NCI-H1694 treated with DMSO at 0.1 percent for 48 hours (cell line): ENCODE results near the gene MEOX2.

ENCODE experiments used
- DNase-seq: peaks from one replicate; lab custom pipeline; 2025; lab: John Stamatoyannopoulos, UW

The MEOX2 gene

GRCh38 chr7:15686295-15686956 lies at the start of gene MEOX2:
TSS of gene MEOX2 (minus strand) at chr7:15686683. CDS start at chr7:15686402, 281 bp downstream.
- no peak for DNase-seq

- DNase-seq = no peak
These were observed 43.3 kb upstream of the MEOX2 start for GRCh38 chr7:15729746-15730145.

GRCh38 chr7:15725051-15725450 lies 38.6 kb upstream of the MEOX2 start:
- no peak for DNase-seq

GRCh38 chr7:15723841-15724240 lies 37.4 kb upstream of the MEOX2 start:
- no peak for DNase-seq

GRCh38 chr7:15720849-15721471 lies 34.5 kb upstream of the MEOX2 start:
- DNase-seq = peak; percentile 46

- no peak for DNase-seq
These were observed 32.8 kb upstream of the MEOX2 start for GRCh38 chr7:15719311-15719710.

- no peak for DNase-seq
These were observed 29.0 kb upstream of the MEOX2 start for GRCh38 chr7:15715435-15715834.

GRCh38 chr7:15709978-15710377 lies 23.5 kb upstream of the MEOX2 start:
- no peak for DNase-seq

GRCh38 chr7:15707570-15707969 lies 21.1 kb upstream of the MEOX2 start:
- DNase-seq = no peak

- DNase-seq = no peak
These were observed 17.2 kb upstream of the MEOX2 start for GRCh38 chr7:15703732-15704131.

GRCh38 chr7:15692501-15693020 lies 6.1 kb upstream of the MEOX2 start:
- no peak for DNase-seq

GRCh38 chr7:15688911-15689310 lies 2.4 kb upstream of the MEOX2 start:
- no peak for DNase-seq

- no peak for DNase-seq
These were observed 1.8 kb upstream of the MEOX2 start for GRCh38 chr7:15688279-15688626.

GRCh38 chr7:15687546-15688278 lies 1.2 kb upstream of the MEOX2 start:
- no peak for DNase-seq

GRCh38 chr7:15686957-15687545 lies 568 bp upstream of the MEOX2 start:
- no peak for DNase-seq

GRCh38 chr7:15685358-15686294 lies 857 bp downstream of the MEOX2 start:
- DNase-seq = no peak

GRCh38 chr7:15684871-15685270 lies 1.6 kb downstream of the MEOX2 start:
- DNase-seq = no peak

GRCh38 chr7:15684111-15684800 lies 2.2 kb downstream of the MEOX2 start:
- no peak for DNase-seq

GRCh38 chr7:15682751-15683245 lies 3.7 kb downstream of the MEOX2 start:
- DNase-seq = no peak

GRCh38 chr7:15682111-15682510 lies 4.4 kb downstream of the MEOX2 start:
- DNase-seq = no peak

GRCh38 chr7:15681631-15682030 lies 4.9 kb downstream of the MEOX2 start:
- DNase-seq = no peak
